Fibroblast of villous mesenchyme (primary cell): ENCODE measurements around the gene LGR6. TPM values are rescaled to one million over a fixed set of nuclear protein-coding genes. Genes with fewer than 3 reads are reported as not detected.

Experiments
- DNase-seq: peaks from one replicate; pipeline ENCODE4 v3.0.0-alpha.2; 2010; ENCODE audit warnings: low read depth
- H3K4me3 ChIP-seq: 2 replicates; pipeline ENCODE4 v1.5.1; 2011; ENCODE audit warnings: low read depth, mild to moderate bottlenecking, low read length
- total RNA-seq: library from RNA; depleted of rRNA; stranded (reverse); fragments of >200 nt; gene quantifications from 2 replicates; pipeline ENCODE4 v1.2.3, GENCODE V29; 2012
- TF ChIP-seq, protein P1 (sequence below): IDR thresholded peaks from 2 replicates; pipeline ENCODE4 v1.5.1; 2012; ENCODE audit warnings: low read depth, mild to moderate bottlenecking, low read length; ENCODE audit not compliant: insufficient read depth

Gene LGR6
- total RNA-seq, 1 donor = not detected

DNA sequence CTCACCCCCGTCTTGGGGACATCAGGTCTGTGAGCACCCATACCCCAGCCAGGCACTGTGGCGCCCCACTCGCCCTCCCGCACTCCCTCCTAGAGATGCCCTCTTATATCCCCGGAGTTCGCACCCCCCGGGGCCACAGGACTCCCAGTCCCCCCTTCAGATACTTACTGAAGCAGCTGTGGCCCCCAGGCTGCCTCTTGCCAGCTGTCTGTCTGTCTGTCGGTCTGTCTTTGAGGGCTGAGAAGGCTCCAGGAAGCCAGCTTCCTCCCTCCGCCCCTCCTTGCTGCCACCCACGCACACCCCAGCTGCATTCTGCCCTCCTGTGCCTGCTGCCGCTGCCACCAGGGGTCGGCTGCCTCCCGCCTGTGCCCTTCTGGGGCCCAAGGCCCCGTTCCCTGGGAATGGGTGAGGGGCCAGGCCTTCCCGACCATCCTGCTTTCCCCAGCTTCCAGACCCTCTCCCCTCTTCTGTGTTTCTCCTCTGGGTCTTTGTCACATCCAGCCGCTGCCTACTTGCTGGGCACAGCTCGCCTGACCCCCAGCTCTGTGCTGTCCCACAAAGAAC lies 33.1 kb upstream of the LGR6 start, which contains the start of gene PTPN7:
Gene PTPN7, minus strand, starts transcription at position 226 of the 564 bp plus-strand sequence. CDS start 1,200 bp downstream, outside the sequence.
- no peak for DNase-seq
- TF ChIP-seq, protein P1, sequence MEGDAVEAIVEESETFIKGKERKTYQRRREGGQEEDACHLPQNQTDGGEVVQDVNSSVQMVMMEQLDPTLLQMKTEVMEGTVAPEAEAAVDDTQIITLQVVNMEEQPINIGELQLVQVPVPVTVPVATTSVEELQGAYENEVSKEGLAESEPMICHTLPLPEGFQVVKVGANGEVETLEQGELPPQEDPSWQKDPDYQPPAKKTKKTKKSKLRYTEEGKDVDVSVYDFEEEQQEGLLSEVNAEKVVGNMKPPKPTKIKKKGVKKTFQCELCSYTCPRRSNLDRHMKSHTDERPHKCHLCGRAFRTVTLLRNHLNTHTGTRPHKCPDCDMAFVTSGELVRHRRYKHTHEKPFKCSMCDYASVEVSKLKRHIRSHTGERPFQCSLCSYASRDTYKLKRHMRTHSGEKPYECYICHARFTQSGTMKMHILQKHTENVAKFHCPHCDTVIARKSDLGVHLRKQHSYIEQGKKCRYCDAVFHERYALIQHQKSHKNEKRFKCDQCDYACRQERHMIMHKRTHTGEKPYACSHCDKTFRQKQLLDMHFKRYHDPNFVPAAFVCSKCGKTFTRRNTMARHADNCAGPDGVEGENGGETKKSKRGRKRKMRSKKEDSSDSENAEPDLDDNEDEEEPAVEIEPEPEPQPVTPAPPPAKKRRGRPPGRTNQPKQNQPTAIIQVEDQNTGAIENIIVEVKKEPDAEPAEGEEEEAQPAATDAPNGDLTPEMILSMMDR = no peak
- no peak within 1 kb of the TSS for H3K4me3 ChIP-seq

DNA sequence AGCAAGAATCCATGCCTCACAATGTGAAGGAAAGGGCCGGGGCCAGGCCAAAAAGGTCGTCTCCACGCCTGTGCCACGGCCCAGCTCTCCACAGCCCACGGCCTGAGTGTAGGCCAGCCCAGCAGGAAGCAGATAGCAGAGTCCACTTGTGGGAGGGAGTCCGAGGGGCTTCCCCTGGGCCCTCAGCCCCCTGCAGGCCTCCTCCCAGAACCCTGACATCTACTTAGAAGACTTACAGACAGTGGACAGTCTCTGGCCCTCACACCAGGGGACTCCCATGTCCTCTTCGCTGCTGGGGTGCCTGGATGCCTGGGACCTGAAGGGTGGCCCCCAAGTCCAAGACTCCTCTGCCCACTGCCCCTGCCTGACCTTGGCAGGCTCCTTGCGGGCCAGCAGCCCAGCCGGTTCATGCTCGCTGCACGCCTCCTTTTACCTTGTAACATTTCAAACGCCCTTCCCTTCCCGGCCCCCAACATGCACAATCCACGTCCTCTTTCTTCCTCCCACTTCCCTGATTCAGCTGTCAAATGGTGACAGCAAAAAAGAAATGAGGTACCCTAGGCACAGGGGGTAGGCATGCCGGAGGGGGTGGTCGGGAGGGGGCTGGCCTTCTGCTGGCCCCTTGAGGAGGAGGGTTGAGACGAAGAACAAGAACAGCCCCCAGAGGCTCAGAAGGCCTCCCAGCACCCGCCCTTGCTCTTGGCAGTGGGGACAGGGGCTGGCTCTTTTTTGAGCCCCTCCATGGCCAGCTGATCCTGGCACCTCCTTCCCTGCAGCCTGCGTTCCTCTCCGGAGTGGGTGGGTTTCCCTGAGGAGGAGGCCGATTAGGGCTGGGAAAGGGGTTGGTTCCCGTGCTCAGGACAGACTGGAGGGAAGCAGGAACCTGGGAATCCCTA lies 32.2 kb upstream of the LGR6 start:
- no peak overlapping the region for H3K4me3 ChIP-seq
- no peak for DNase-seq
- TF ChIP-seq, protein P1 = no peak

- no peak overlapping the region for H3K4me3 ChIP-seq
- DNase-seq = no peak
- TF ChIP-seq, protein P1 = no peak
Observed at GRCh38 chr1:202162047-202162417, 31.6 kb upstream of the LGR6 start.

DNA sequence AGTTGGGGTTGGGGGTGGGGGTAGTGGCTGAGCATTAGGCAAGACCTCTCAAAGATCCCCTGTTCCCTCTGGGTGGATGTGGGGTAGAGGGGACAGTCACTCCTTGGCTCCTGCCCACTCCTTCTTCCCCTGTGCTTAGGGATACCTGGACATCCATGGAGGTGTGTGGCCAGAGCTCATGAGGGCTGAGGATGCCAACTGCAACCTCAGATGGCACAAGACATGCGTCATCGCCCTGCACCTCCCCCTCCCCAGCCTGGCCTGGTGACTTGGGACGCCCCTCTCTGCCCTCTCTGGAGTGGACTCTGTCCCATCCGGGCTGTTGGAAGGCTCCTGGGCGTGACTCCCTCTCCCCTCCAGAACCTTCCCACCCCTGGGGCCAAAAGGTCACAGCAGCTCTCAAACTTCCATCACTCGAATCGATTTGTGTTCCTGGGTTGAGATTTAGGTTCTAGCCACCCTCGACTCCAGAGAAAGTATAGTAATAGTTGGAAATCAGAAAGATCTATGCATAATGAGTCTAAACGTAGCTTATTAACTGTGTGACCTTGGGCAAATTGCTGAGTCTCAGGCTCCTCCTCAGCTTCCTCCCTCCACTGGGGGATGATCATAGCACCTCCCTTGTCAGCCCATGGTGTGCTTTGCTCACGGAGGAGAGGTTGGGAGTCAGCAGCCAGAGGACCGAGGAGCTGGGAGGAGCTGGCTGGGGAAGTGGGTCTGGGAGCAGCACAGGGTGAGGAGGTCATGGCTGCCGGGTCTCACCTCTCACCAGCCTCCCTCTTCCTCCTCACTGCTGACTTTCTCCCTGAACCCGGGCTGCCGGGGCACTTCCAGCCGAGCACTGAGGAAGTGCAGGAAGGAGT lies 30.9 kb upstream of the LGR6 start:
- TF ChIP-seq, protein P1 = no peak
- no peak overlapping the region for H3K4me3 ChIP-seq
- no peak for DNase-seq

GRCh38 chr1:202163281-202164270 lies 30.0 kb upstream of the LGR6 start:
- TF ChIP-seq, protein P1 = no peak
- H3K4me3 ChIP-seq = no peak overlapping the region
- no peak for DNase-seq
